ENCODE measurements around the gene FLACC1.

FLACC1 gene

GRCh38 chr2:201327678-201328077 is 29.5 kb downstream of the FLACC1 start:
- Histone ChIP-seq H3K9me3 (ENCODE audit: control insufficient read depth, low read length) (no peaks in the 10 kb centered on the region), H3K27ac (no peak overlapping the region), H3K79me2 (no peaks in the 10 kb centered on the region), H3K36me3 (ENCODE audit: control insufficient read depth, insufficient read depth, low read length) (peaks cover 3% of the 10 kb centered on the region), H3K4me3 (ENCODE audit: low read depth, low read length) (no peak overlapping the region), H3K9ac (no peak overlapping the region), H3K27me3 (ENCODE audit: control insufficient read depth, insufficient read depth, low read length) (no peaks in the 10 kb centered on the region), H3K4me1 (no peaks in the 10 kb centered on the region), H3K4me2 (ENCODE audit: low read length) (no peak overlapping the region), H2AFZ (no peak overlapping the region)
- TF ChIP-seq CTCF (IDR thresholded peaks at IDR 0.05): no peak

GRCh38 chr2:201322772-201323171 is 34.4 kb downstream of the FLACC1 start:
- Histone ChIP-seq H3K27me3 (ENCODE audit: control insufficient read depth, insufficient read depth, low read length) (no peaks in the 10 kb centered on the region), H3K4me2 (ENCODE audit: low read length) (no peak overlapping the region), H2AFZ (no peak overlapping the region), H3K4me1 (no peaks in the 10 kb centered on the region), H3K79me2 (no peaks in the 10 kb centered on the region), H3K4me3 (ENCODE audit: low read depth, low read length) (no peak overlapping the region), H3K9ac (no peak overlapping the region), H3K36me3 (ENCODE audit: control insufficient read depth, insufficient read depth, low read length) (peaks cover 3% of the 10 kb centered on the region), H3K27ac (no peak overlapping the region), H3K9me3 (ENCODE audit: control insufficient read depth, low read length) (no peaks in the 10 kb centered on the region)
- TF ChIP-seq CTCF (IDR thresholded peaks at IDR 0.05): no peak

GRCh38 chr2:201320701-201321100 is 36.4 kb downstream of the FLACC1 start:
- TF ChIP-seq CTCF (IDR thresholded peaks at IDR 0.05): no peak
- H3K9ac ChIP-seq: no peak overlapping the region
- peaks cover 3% of the 10 kb centered on the region for H3K36me3 ChIP-seq (ENCODE audit: control insufficient read depth, insufficient read depth, low read length)
- no peak overlapping the region for H3K4me2 ChIP-seq (ENCODE audit: low read length)
- H3K9me3 ChIP-seq (ENCODE audit: control insufficient read depth, low read length): no peaks in the 10 kb centered on the region
- no peak overlapping the region for H3K27ac ChIP-seq
- no peaks in the 10 kb centered on the region for H3K27me3 ChIP-seq (ENCODE audit: control insufficient read depth, insufficient read depth, low read length)
- H3K4me1 ChIP-seq: no peaks in the 10 kb centered on the region
- H3K4me3 ChIP-seq (ENCODE audit: low read depth, low read length): no peak overlapping the region
- no peak overlapping the region for H2AFZ ChIP-seq
- H3K79me2 ChIP-seq: no peaks in the 10 kb centered on the region

- Histone ChIP-seq H3K4me1 (no peaks in the 10 kb centered on the region), H3K27me3 (ENCODE audit: control insufficient read depth, insufficient read depth, low read length) (no peaks in the 10 kb centered on the region), H3K9me3 (ENCODE audit: control insufficient read depth, low read length) (no peaks in the 10 kb centered on the region), H3K9ac (no peak overlapping the region), H3K79me2 (no peaks in the 10 kb centered on the region), H2AFZ (no peak overlapping the region), H3K4me2 (ENCODE audit: low read length) (no peak overlapping the region), H3K36me3 (ENCODE audit: control insufficient read depth, insufficient read depth, low read length) (peaks cover 3% of the 10 kb centered on the region), H3K27ac (no peak overlapping the region), H3K4me3 (ENCODE audit: low read depth, low read length) (no peak overlapping the region)
- TF ChIP-seq CTCF (IDR thresholded peaks at IDR 0.05): no peak
Measured at GRCh38 chr2:201320257-201320656, 36.9 kb downstream of the FLACC1 start.

GRCh38 chr2:201319511-201319910 is 37.6 kb downstream of the FLACC1 start:
- Histone ChIP-seq H3K4me2 (ENCODE audit: low read length) (no peak overlapping the region), H3K9me3 (ENCODE audit: control insufficient read depth, low read length) (no peaks in the 10 kb centered on the region), H3K36me3 (ENCODE audit: control insufficient read depth, insufficient read depth, low read length) (peaks cover 3% of the 10 kb centered on the region), H3K4me1 (no peaks in the 10 kb centered on the region), H3K4me3 (ENCODE audit: low read depth, low read length) (no peak overlapping the region), H3K79me2 (no peaks in the 10 kb centered on the region), H3K9ac (no peak overlapping the region), H2AFZ (no peak overlapping the region), H3K27me3 (ENCODE audit: control insufficient read depth, insufficient read depth, low read length) (no peaks in the 10 kb centered on the region), H3K27ac (no peak overlapping the region)
- TF ChIP-seq CTCF (IDR thresholded peaks at IDR 0.05): no peak
